GM19324 (cell line): ENCODE results near the gene RBL1.
A peak's percentile ranks its signal among the peaks of the same experiment; 100 is the strongest.
"Not testable (repeated sequence)": the region's sequence is repeated elsewhere in the genome, so short reads cannot be mapped to it uniquely, and the experiment has no call there.

Experiments
- ATAC-seq: cut with Tn5 transposase; IDR thresholded peaks from one replicate; pipeline ENCODE4 v1.9.1; 2021; ENCODE audit warnings: mild to moderate bottlenecking, moderate library complexity; ENCODE audit not compliant: unreplicated experiment, low FRiP score

The RBL1 gene, protein sequence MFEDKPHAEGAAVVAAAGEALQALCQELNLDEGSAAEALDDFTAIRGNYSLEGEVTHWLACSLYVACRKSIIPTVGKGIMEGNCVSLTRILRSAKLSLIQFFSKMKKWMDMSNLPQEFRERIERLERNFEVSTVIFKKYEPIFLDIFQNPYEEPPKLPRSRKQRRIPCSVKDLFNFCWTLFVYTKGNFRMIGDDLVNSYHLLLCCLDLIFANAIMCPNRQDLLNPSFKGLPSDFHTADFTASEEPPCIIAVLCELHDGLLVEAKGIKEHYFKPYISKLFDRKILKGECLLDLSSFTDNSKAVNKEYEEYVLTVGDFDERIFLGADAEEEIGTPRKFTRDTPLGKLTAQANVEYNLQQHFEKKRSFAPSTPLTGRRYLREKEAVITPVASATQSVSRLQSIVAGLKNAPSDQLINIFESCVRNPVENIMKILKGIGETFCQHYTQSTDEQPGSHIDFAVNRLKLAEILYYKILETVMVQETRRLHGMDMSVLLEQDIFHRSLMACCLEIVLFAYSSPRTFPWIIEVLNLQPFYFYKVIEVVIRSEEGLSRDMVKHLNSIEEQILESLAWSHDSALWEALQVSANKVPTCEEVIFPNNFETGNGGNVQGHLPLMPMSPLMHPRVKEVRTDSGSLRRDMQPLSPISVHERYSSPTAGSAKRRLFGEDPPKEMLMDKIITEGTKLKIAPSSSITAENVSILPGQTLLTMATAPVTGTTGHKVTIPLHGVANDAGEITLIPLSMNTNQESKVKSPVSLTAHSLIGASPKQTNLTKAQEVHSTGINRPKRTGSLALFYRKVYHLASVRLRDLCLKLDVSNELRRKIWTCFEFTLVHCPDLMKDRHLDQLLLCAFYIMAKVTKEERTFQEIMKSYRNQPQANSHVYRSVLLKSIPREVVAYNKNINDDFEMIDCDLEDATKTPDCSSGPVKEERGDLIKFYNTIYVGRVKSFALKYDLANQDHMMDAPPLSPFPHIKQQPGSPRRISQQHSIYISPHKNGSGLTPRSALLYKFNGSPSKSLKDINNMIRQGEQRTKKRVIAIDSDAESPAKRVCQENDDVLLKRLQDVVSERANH

DNA sequence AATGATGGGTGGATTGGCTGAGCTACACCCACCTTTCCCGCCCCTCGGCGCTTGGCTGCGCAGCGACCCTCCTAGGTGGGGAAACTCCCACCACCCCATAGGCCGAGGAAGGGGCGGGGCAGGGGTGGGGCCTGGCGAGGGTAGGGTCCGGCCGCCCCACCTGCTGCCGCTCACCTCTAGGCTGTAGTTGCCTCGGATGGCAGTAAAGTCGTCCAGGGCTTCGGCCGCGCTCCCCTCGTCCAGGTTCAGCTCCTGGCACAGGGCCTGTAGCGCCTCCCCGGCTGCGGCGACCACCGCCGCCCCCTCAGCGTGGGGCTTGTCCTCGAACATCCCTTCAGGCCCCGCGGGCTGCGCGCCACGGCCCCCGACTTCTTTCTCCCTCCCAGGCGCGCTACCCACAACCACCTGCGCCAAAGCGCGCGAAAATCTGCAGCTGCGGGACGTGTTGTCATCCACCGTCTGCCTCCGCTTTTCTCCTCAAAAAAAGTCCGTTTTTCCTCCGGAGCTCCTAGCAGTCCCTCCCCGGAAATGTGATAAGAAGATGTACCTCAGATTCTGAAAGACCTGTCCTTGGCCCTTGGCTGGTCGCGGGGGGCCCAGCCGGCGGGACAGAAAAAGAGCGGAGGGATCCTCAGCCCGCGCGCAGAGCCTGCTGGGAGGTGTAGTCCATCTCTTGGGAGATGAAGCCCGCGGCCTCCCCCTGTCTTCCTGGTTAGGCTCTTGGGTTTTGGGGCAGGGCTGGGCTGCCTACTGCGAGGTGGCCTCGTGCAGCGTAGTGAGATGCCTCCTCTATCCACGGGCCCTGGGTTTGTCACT lies at the start of gene RBL1:
Gene RBL1 (minus strand): TSS at position 399 of the 816 bp plus-strand sequence. CDS start 69 bp downstream, at position 330.
- peak; percentile 68 for ATAC-seq

DNA sequence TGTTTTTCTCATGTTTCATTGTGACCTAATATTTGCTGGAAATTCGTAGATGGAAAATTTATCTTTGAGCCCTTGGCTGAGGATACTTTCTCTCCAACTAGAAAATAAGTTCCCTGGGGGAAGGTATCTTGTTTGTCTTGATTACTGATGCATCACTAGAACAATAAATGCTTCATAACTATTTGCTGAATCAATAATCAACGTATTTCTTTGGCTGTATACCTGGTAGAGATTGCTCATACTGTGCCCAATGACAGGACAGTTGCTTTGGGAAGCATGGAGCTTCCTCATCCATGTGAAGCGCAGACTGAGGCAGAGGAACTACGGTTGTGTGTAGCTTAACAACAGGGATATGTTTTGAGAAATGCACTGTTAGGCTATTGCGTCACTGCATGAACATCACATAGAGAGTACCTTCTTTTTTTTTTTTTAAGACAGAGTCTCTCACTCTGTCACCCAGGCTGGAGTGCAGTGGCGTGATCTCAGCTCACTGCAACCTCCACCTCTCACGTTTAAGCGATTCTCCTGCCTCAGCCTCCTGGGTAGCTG lies 49.1 kb upstream of the RBL1 start:
- no peak for ATAC-seq

DNA sequence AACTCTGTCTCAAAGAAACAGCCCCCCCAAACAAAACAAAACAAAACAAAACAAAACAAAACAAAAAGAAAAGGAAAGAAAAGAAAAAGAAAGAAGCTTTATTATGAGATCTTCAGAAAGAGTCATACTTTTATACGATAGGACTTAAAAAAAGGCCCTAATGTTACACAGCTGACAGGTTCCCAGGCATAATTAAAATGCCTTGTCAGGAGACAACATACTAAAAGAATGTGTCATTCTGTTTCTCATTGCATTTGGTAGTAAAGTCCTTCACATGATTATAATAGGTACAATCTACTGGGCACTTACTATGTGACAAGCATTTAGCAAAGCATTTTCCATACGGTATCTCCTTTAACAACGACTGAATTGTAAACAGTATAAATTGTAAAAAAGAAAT lies 46.9 kb upstream of the RBL1 start:
- no peak for ATAC-seq

DNA sequence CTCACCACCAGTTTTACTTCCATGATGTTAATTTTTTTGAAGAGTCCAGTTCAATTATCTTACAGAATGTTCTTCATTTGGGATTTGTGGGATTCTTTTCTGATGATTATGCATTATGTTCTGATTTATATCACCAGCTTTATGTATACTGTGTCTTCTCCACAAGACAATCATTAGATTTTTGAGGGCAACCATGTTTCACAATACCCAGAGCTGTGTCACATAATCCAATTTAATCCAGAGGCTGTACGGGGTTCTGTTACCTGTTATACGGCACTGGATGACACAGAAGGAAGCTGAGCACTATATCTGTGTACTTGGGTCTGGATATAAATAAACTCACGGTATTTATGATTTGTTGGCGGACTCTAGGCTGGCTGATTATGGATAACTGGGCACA lies 41.8 kb upstream of the RBL1 start:
- ATAC-seq: no peak

DNA sequence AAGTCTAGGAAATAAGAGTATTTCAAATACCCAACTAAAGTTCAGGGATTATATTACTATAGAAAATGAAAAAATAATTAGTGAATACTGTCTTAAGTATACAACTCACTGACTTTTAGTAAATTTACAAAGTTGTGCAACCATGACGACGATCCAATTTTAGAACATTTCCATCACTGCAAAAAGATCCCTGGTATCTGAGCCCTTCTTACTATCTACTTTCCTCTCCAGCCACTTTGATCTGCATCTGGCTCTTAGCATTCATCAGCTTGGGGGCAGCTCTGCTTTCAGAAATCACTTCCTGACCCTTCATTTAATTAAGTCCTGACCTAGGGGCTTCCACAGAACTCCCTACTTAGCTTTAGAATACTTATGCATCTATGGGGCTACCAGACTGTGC lies 38.2 kb upstream of the RBL1 start:
- no peak for ATAC-seq

DNA sequence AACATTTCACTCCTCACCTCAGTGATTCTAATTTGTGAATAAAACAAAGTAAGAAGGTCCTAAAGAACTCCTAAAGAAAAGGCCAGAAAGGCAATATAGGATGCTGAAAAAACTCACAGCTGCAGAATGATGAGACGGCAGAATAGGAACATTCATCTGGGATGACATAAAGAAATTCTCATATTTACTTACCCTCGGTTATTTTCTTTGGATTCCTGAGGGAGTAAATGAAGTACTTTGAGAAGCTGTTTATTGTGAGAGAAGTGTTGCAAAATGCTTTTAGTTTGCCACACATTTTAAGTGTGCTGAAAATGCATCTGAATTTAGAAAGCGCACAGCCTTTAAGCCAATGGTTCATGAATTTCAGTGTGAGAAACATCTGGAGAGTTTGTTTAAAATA lies 35.7 kb upstream of the RBL1 start:
- ATAC-seq: no peak

DNA sequence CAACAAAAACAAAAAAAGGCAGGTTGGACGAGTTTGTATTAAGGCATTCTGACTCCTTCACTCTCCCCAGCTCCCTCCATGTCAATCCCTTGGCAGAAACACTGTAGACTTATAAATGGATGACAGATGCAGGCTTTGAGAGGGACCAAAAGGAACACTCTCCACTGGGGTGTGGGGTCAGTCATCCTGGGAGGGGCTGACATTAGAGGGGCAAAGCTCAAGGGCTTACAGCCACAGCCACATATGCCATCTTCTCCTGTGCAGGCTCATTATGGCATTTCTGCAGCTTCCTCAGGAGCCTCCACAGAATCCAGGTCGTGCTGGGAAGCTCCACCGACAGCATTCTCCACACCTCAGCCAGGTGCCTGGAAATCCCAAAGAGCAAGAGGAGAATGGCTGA lies 33.0 kb upstream of the RBL1 start:
- ATAC-seq: no peak

DNA sequence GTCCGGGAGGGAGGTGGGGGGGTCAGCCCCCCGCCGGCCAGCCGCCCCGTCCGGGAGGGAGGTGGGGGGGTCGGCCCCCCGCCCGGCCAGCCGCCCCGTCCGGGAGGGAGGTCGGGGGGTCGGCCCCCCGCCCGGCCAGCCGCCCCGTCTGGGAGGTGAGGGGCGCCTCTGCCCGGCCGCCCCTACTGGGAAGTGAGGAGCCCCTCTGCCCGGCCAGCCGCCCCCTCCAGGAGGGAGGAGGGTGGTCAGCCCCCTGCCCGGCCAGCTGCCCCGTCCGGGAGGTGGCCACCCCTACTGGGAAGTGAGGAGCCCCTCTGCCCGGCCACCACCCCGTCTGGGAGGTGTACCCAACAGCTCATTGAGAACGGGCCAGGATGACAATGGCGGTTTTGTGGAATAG lies 30.5 kb upstream of the RBL1 start:
- not testable (repeated sequence) for ATAC-seq

DNA sequence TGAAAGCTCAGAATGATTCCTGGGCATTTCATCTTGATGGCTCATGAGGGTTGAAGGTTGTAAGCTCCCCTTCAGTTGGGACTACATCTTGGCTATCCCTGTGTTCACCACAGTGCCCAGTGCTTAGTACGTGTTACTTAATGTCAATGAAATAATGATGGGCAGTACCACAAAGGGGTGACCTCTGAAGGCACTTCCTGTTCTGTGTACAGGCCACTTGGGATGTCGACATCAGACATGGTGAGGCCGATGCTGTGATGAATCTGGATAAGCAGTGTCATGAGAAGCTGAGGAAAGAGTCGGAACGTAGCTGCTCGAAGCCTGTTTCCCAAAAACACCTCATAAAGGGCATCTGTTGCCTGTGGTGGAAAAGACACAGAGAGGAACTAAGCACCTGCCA lies 27.6 kb upstream of the RBL1 start:
- no peak for ATAC-seq

DNA sequence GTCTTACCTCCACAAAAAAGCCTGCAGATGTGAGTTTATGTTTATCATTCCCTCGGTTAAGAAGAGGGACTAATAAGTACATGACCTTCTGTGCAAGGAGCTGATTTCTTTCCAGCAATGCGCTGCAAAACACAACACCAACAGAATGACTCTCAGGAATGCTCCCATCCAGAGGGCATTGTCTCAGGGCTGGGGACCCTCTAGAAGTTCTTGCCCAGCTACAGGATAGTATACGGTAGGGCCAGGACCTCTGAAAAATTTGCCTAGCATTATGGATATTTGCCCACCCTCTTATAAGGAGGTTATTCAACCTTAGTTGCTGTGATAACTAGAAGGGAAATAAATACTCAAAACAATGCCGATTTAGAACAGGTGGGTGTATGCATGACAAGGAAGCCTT lies 24.7 kb upstream of the RBL1 start:
- ATAC-seq: no peak

DNA sequence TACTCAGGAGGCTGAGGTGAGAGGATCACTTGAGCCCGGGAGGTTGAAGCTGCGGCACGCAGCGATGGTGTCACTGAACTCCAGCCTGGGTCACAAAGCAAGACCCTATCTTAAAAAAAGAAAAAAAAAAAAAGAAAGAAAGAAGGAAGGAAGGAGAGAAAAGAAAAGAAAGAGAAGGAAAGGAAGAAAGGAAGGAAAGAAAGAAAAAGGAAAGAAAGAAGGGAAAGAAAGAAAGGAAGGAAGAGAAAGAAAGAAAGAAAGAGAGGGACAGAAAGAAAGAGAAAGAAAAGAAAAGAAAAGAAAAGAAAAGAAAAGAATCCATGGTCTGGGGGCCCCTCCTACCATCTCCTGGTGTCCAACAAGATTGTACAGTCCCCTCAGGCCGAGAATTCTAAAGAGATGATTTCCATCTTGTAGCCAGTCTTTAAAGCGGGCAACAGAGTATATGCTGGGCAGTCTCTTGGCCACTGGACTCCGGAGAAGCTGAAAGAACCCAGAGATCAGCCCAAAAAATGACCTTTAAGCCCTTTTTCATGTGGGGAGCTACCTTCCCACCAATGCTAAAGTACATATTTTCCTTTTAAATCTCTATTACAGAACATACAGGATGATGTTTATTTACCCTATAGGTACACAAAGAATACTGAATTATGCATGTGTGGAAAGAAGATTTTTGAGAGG lies 23.7 kb upstream of the RBL1 start:
- ATAC-seq: no peak

DNA sequence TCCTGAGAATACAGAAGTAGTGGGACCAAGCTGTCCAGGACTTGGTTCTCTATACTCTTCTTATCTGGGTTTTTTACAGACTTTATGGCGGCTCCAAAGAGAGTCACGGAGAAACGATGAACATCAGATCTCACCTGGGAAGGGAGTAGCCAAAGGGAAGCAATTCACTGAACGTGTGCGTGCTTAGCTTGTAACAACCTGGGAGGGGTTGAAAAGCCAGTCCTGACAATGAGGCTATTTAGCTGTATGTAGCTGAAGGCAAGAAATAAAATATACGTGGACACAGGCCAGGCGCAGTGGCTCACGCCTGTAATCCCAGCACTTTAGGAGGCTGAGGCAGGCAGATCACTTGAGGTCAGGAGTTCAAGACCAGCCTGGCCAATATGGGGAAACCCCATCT lies 18.2 kb upstream of the RBL1 start:
- no peak for ATAC-seq

DNA sequence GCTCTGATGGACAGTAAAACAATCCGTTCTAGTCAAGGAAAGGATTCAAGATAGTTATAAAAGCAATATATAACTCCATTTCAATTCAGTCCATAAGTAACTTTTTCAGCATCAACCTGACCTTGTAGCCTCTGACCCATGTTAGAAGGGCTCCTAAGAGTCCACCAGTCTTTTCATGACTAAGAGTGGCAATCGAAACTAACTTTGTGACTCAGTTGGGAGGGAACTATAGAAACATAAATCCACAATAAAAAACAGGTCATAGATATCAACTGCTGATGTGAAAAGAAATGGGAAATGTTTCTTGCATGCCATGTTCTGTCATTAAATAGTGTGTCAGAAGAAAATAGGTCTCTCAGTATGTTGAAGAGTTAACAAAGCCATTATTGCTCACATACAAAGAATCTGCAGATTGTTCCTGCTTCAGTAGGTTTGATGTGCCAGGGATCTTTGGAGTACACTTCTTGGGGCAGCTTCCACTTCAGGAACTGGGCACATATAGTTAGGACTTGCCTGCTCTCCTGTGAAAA lies 16.2 kb upstream of the RBL1 start:
- ATAC-seq: no peak

DNA sequence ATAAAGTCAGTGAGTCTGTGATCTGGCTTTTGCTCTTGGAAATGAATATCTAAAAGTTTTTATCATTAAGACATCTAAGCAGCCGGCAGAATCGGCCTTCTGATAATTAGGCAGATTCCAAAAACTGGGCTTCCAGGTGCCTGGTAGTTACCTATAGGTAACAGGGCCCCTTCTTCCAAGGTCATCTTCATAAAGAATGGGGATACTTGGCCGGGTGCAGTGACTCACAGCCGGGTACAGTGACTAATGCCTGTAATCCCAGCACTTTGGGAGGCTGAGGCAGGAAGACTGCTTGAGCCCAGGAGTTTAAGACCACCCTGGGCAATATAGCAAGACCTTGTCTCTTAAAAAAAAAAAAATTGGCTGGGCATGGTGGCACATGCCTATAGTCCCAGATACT lies 12.9 kb upstream of the RBL1 start:
- no peak for ATAC-seq

DNA sequence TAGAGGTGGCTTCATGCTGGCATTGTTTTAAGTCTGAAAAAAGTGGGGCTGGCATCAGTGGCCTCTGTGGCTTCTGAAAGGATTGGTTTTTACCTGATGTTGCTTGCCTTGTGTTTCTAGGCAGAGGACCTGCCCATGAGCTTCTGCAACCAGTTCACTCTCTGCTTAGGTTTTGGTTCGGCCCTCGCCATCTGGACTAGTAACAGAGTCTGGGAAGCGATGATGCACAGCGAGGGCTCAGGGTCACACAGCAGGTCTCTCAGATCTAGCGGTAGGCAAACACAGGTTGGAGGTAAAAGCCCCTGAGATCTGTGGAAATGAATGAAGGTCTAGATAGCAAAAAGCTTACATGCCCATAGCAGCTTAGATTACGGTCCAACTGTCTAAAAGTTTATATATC lies 6.8 kb upstream of the RBL1 start:
- ATAC-seq: no peak

DNA sequence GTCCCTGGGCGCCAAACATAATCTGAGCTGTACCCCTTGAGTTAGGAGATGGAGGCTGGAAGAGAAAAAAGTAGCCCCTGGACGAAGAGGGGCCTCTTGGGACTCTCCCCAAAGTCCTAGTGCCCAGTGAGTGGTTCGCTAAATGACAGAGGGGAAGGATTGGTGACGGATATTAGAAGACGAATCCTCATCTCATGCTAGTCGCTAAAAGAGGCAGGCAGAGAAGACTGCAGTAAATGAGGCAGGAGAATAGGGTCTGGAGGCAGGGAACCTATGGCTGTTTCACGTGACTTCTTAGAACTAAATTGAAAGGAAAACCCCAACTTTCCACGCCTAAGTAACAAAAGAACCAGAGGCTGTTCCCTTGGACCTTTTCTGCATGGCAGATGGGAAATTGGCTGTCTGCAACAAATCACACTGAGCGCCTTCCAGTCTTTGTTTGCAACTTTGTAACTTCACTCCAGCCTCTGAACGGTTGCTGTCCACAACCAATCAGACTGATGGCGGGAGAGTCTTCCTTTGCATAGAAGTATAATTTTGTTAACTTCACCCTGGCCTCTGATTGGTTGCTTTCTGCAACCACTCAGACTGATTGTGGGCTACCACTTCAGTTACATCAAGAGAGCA lies 731 bp upstream of the RBL1 start:
- no peak for ATAC-seq

DNA sequence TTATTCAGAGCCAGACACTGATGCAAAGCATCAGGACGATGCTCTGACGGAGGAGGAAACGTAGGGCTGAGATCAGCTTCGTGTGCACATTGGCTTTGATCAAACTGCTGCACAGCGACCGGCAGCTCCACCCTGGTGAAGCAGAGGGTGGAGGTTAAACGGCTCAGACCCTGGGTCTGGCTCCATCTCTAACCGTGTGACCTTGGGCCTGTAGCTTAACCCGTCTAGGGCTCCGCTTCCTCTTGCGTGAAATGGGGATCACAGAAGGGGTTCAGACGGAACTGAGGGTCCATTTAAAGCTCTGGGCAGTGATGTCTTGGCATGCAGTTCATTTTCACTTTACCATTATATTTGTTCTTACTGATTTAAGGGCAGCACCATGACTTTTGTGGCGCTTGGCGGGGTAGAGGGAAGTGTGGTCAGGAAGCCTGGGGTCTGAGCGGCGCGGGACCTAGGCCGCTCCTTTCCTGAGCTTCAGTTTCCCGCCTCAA lies 644 bp downstream of the RBL1 start:
- ATAC-seq: no peak

DNA sequence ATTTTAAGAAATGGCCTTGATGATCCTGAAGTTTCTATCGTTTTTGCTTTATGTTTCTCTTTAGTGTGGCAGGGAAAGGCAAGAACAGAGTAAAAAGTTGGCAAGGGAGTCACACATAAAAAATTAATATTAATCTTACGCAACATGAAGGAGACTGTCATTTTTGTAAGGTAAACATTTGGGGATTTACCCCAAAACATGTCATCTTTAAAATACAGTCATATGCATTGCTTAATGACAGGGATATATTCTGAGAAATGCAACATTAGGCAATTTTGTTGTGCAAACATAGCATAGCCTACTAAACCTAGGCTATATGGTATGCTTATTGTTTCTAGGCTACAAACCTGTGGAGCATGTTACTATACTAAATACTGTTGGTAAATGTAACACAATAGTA lies 5.4 kb downstream of the RBL1 start:
- no peak for ATAC-seq
